ENCODE data around the gene ALK. TPM values are rescaled to one million over a fixed set of nuclear protein-coding genes. Genes with fewer than 3 reads are reported as not detected.

The ALK gene
- total and polyA plus RNA-seq, 7 experiments from 2014 or later, result 0.13 TPM; not detected in 6

GRCh38 chr2:29239209-29239960, 682.0 kb downstream of the ALK start:
- no peak overlapping the region for H3K27ac ChIP-seq (ENCODE audit: low read depth, low read length)
- Mint-ChIP-seq H3K27me3 (peaks cover 4 to 30% (median 20%) of the 10 kb centered on the region in 5 donors), H3K4me3 (no peak overlapping the region), H3K36me3 (no peaks in the 10 kb centered on the region), H3K9me3 (no peaks in the 10 kb centered on the region), H3K27ac (no peak overlapping the region), H3K4me1 (peaks cover 0 to 2% (median 0%) of the 10 kb centered on the region in 7 donors)
- POLR2A ChIA-PET, result no interaction called here
- no peaks in the 10 kb centered on the region for H3K36me3 ChIP-seq (ENCODE audit: control insufficient read depth in 2 of 3, insufficient read depth in 3 of 3, low read length in 3 of 3)
- CTCF ChIA-PET, result no interaction called here
- H3K4me1 ChIP-seq (ENCODE audit: control insufficient read depth in 2 of 2, insufficient read depth in 2 of 2, low read length in 2 of 2), result no peaks in the 10 kb centered on the region
- intact Hi-C loops (cut with micrococcal nuclease), result no loop called here
- H3K9me3 ChIP-seq (ENCODE audit: control insufficient read depth in 2 of 3, low read length in 3 of 3), result no peaks in the 10 kb centered on the region
- H3K4me3 ChIP-seq (ENCODE audit: low read length), result no peak overlapping the region
- DNase-seq, result no peak
- ATAC-seq, result no peak
- no peaks in the 10 kb centered on the region for H3K27me3 ChIP-seq (ENCODE audit: control insufficient read depth in 2 of 2, insufficient read depth in 2 of 2, low read length in 2 of 2)

- Mint-ChIP-seq H3K9me3 (no peaks in the 10 kb centered on the region), H3K4me3 (no peak overlapping the region), H3K27ac (no peak overlapping the region), H3K4me1 (peaks cover 0 to 2% (median 0%) of the 10 kb centered on the region in 7 donors), H3K36me3 (no peaks in the 10 kb centered on the region), H3K27me3 (peaks cover 4 to 30% (median 26%) of the 10 kb centered on the region in 5 donors)
- Histone ChIP-seq H3K4me1 (ENCODE audit: control insufficient read depth in 2 of 2, insufficient read depth in 2 of 2, low read length in 2 of 2) (no peaks in the 10 kb centered on the region), H3K36me3 (ENCODE audit: control insufficient read depth in 2 of 3, insufficient read depth in 3 of 3, low read length in 3 of 3) (no peaks in the 10 kb centered on the region), H3K27me3 (ENCODE audit: control insufficient read depth in 2 of 2, insufficient read depth in 2 of 2, low read length in 2 of 2) (no peaks in the 10 kb centered on the region), H3K9me3 (ENCODE audit: control insufficient read depth in 2 of 3, low read length in 3 of 3) (no peaks in the 10 kb centered on the region), H3K27ac (ENCODE audit: low read depth, low read length) (no peak overlapping the region), H3K4me3 (ENCODE audit: low read length) (no peak overlapping the region)
- ChIA-PET CTCF (no interaction called here), POLR2A (no interaction called here)
- DNase-seq (no peak), ATAC-seq (no peak)
- intact Hi-C loops (cut with micrococcal nuclease), result no loop called here
Observed at GRCh38 chr2:29238497-29238896, 682.9 kb downstream of the ALK start.

GRCh38 chr2:29236074-29236473, 685.3 kb downstream of the ALK start:
- no peaks in the 10 kb centered on the region for H3K4me1 Mint-ChIP-seq
- CTCF ChIA-PET, result no interaction called here
- intact Hi-C loops (cut with micrococcal nuclease), result no loop called here
- peaks cover 4 to 30% (median 23%) of the 10 kb centered on the region in 5 donors for H3K27me3 Mint-ChIP-seq
- Histone ChIP-seq H3K27ac (ENCODE audit: low read depth, low read length) (no peak overlapping the region), H3K4me3 (ENCODE audit: low read length) (no peak overlapping the region), H3K9me3 (ENCODE audit: control insufficient read depth in 2 of 3, low read length in 3 of 3) (no peaks in the 10 kb centered on the region), H3K27me3 (ENCODE audit: control insufficient read depth in 2 of 2, insufficient read depth in 2 of 2, low read length in 2 of 2) (no peaks in the 10 kb centered on the region), H3K4me1 (ENCODE audit: control insufficient read depth in 2 of 2, insufficient read depth in 2 of 2, low read length in 2 of 2) (no peaks in the 10 kb centered on the region), H3K36me3 (ENCODE audit: control insufficient read depth in 2 of 3, insufficient read depth in 3 of 3, low read length in 3 of 3) (no peaks in the 10 kb centered on the region)
- DNase-seq, result no peak
- no peak for ATAC-seq
- no peak overlapping the region for H3K4me3 Mint-ChIP-seq
- H3K9me3 Mint-ChIP-seq, result no peaks in the 10 kb centered on the region
- POLR2A ChIA-PET, result no interaction called here
- no peaks in the 10 kb centered on the region for H3K36me3 Mint-ChIP-seq
- H3K27ac Mint-ChIP-seq, result no peak overlapping the region

GRCh38 chr2:29235411-29235810, 686.0 kb downstream of the ALK start:
- Histone ChIP-seq H3K27me3 (ENCODE audit: control insufficient read depth in 2 of 2, insufficient read depth in 2 of 2, low read length in 2 of 2) (no peaks in the 10 kb centered on the region), H3K4me1 (ENCODE audit: control insufficient read depth in 2 of 2, insufficient read depth in 2 of 2, low read length in 2 of 2) (no peaks in the 10 kb centered on the region), H3K9me3 (ENCODE audit: control insufficient read depth in 2 of 3, low read length in 3 of 3) (no peaks in the 10 kb centered on the region), H3K27ac (ENCODE audit: low read depth, low read length) (no peak overlapping the region), H3K36me3 (ENCODE audit: control insufficient read depth in 2 of 3, insufficient read depth in 3 of 3, low read length in 3 of 3) (no peaks in the 10 kb centered on the region), H3K4me3 (ENCODE audit: low read length) (no peak overlapping the region)
- ChIA-PET POLR2A (no interaction called here), CTCF (no interaction called here)
- Mint-ChIP-seq H3K36me3 (no peaks in the 10 kb centered on the region), H3K4me3 (no peak overlapping the region), H3K27me3 (peaks cover 2 to 26% (median 23%) of the 10 kb centered on the region in 5 donors), H3K27ac (no peak overlapping the region), H3K4me1 (no peaks in the 10 kb centered on the region), H3K9me3 (no peaks in the 10 kb centered on the region)
- DNase-seq (no peak), ATAC-seq (no peak)
- intact Hi-C loops (cut with micrococcal nuclease), result no loop called here

- H3K36me3 Mint-ChIP-seq, result no peaks in the 10 kb centered on the region
- H3K27me3 Mint-ChIP-seq, result peaks cover under 1 to 23% (median 16%) of the 10 kb centered on the region in 5 donors
Observed at GRCh38 chr2:29233428-29233827, 688.0 kb downstream of the ALK start.

GRCh38 chr2:29232041-29232440, 689.3 kb downstream of the ALK start:
- ChIA-PET POLR2A (no interaction called here), CTCF (no interaction called here)
- H3K4me3 Mint-ChIP-seq, result no peak overlapping the region
- intact Hi-C loops (cut with micrococcal nuclease), result no loop called here
- H3K36me3 Mint-ChIP-seq, result no peaks in the 10 kb centered on the region
- H3K27ac Mint-ChIP-seq, result no peak overlapping the region
- no peak overlapping the region for H3K4me3 ChIP-seq (ENCODE audit: low read length)
- no peaks in the 10 kb centered on the region for H3K4me1 Mint-ChIP-seq
- H3K9me3 ChIP-seq (ENCODE audit: control insufficient read depth in 2 of 3, low read length in 3 of 3), result no peaks in the 10 kb centered on the region
- H3K9me3 Mint-ChIP-seq, result no peaks in the 10 kb centered on the region
- DNase-seq, result no peak
- no peak overlapping the region for H3K27ac ChIP-seq (ENCODE audit: low read depth, low read length)
- ATAC-seq, result no peak
- peaks cover 0 to 22% (median 14%) of the 10 kb centered on the region in 5 donors for H3K27me3 Mint-ChIP-seq
- H3K27me3 ChIP-seq (ENCODE audit: control insufficient read depth in 2 of 2, insufficient read depth in 2 of 2, low read length in 2 of 2), result no peaks in the 10 kb centered on the region
- H3K4me1 ChIP-seq (ENCODE audit: control insufficient read depth in 2 of 2, insufficient read depth in 2 of 2, low read length in 2 of 2), result no peaks in the 10 kb centered on the region
- no peaks in the 10 kb centered on the region for H3K36me3 ChIP-seq (ENCODE audit: control insufficient read depth in 2 of 3, insufficient read depth in 3 of 3, low read length in 3 of 3)

More at GRCh38 chr2:29233428-29233827, 688.0 kb downstream of the ALK start:
- DNase-seq (no peak), ATAC-seq (no peak)
- intact Hi-C loops (cut with micrococcal nuclease), result no loop called here
- H3K36me3 ChIP-seq (ENCODE audit: control insufficient read depth in 2 of 3, insufficient read depth in 3 of 3, low read length in 3 of 3), result no peaks in the 10 kb centered on the region
- Mint-ChIP-seq H3K27ac (no peak overlapping the region), H3K4me3 (no peak overlapping the region), H3K9me3 (no peaks in the 10 kb centered on the region), H3K4me1 (no peaks in the 10 kb centered on the region)
- POLR2A ChIA-PET, result no interaction called here
- H3K27ac ChIP-seq (ENCODE audit: low read depth, low read length), result no peak overlapping the region
- H3K27me3 ChIP-seq (ENCODE audit: control insufficient read depth in 2 of 2, insufficient read depth in 2 of 2, low read length in 2 of 2), result no peaks in the 10 kb centered on the region
- H3K4me1 ChIP-seq (ENCODE audit: control insufficient read depth in 2 of 2, insufficient read depth in 2 of 2, low read length in 2 of 2), result no peaks in the 10 kb centered on the region
- no peak overlapping the region for H3K4me3 ChIP-seq (ENCODE audit: low read length)
- no peaks in the 10 kb centered on the region for H3K9me3 ChIP-seq (ENCODE audit: control insufficient read depth in 2 of 3, low read length in 3 of 3)
- CTCF ChIA-PET, result no interaction called here

- DNase-seq (no peak), ATAC-seq (no peak)
Observed at GRCh38 chr2:29229640-29230039, 691.7 kb downstream of the ALK start.

More at GRCh38 chr2:29229640-29230039, 691.7 kb downstream of the ALK start:
- Histone ChIP-seq H3K4me1 (ENCODE audit: control insufficient read depth in 2 of 2, insufficient read depth in 2 of 2, low read length in 2 of 2) (no peaks in the 10 kb centered on the region), H3K27ac (ENCODE audit: low read depth, low read length) (no peak overlapping the region), H3K4me3 (ENCODE audit: low read length) (no peak overlapping the region), H3K27me3 (ENCODE audit: control insufficient read depth in 2 of 2, insufficient read depth in 2 of 2, low read length in 2 of 2) (no peaks in the 10 kb centered on the region), H3K9me3 (ENCODE audit: control insufficient read depth in 2 of 3, low read length in 3 of 3) (no peaks in the 10 kb centered on the region), H3K36me3 (ENCODE audit: control insufficient read depth in 2 of 3, insufficient read depth in 3 of 3, low read length in 3 of 3) (no peaks in the 10 kb centered on the region)
- no peak overlapping the region for H3K4me3 Mint-ChIP-seq
- H3K4me1 Mint-ChIP-seq, result no peaks in the 10 kb centered on the region
- H3K27me3 Mint-ChIP-seq, result peaks cover 0 to 25% (median 7%) of the 10 kb centered on the region in 5 donors
- no peak overlapping the region for H3K27ac Mint-ChIP-seq
- no peaks in the 10 kb centered on the region for H3K9me3 Mint-ChIP-seq
- H3K36me3 Mint-ChIP-seq, result no peaks in the 10 kb centered on the region
- intact Hi-C loops (cut with micrococcal nuclease), result no loop called here
- POLR2A ChIA-PET, result no interaction called here
- CTCF ChIA-PET, result no interaction called here

Data from naive thymus-derived CD4-positive, alpha-beta T cell (primary cell).